Measurements from ENCODE around the gene SELPLG.
"Not testable (repeated sequence)": the region's sequence is repeated elsewhere in the genome, so short reads cannot be mapped to it uniquely, and the experiment has no call there.

The SELPLG gene

GRCh38 chr12:108590463-108590862 is 43.2 kb downstream of the SELPLG start:
- DNase-seq (ENCODE audit: low read depth in 2 of 2): not testable (repeated sequence)

- DNase-seq (ENCODE audit: low read depth in 2 of 2): no peak
These were observed 43.9 kb downstream of the SELPLG start for GRCh38 chr12:108589840-108590229.

GRCh38 chr12:108589028-108589839 is 44.5 kb downstream of the SELPLG start:
- no peak for DNase-seq (ENCODE audit: low read depth in 2 of 2)

GRCh38 chr12:108587826-108588225 is 45.9 kb downstream of the SELPLG start:
- no peak for DNase-seq (ENCODE audit: low read depth in 2 of 2)

- DNase-seq (ENCODE audit: low read depth in 2 of 2): no peak
These were observed 47.4 kb downstream of the SELPLG start for GRCh38 chr12:108586306-108586705.

- no peak for DNase-seq (ENCODE audit: low read depth in 2 of 2)
These were observed 47.8 kb downstream of the SELPLG start for GRCh38 chr12:108585864-108586263.

- no peak for DNase-seq (ENCODE audit: low read depth in 2 of 2)
These were observed 49.1 kb downstream of the SELPLG start for GRCh38 chr12:108584456-108585065.

GRCh38 chr12:108583991-108584390 is 49.7 kb downstream of the SELPLG start:
- DNase-seq (ENCODE audit: low read depth in 2 of 2): no peak

- no peak for DNase-seq (ENCODE audit: low read depth in 2 of 2)
These were observed 50.5 kb downstream of the SELPLG start for GRCh38 chr12:108582978-108583770.

- no peak for DNase-seq (ENCODE audit: low read depth in 2 of 2)
These were observed 51.2 kb downstream of the SELPLG start for GRCh38 chr12:108582509-108582908.

- DNase-seq (ENCODE audit: low read depth in 2 of 2): no peak
These were observed 52.1 kb downstream of the SELPLG start for GRCh38 chr12:108581311-108582227.

GRCh38 chr12:108580531-108580930 is 53.2 kb downstream of the SELPLG start:
- DNase-seq (ENCODE audit: low read depth in 2 of 2): no peak

- DNase-seq (ENCODE audit: low read depth in 2 of 2): no peak
These were observed 54.9 kb downstream of the SELPLG start for GRCh38 chr12:108578813-108579212.

GRCh38 chr12:108578264-108578663 is 55.4 kb downstream of the SELPLG start:
- no peak for DNase-seq (ENCODE audit: low read depth in 2 of 2)

GRCh38 chr12:108577458-108577857 is 56.2 kb downstream of the SELPLG start:
- no peak for DNase-seq (ENCODE audit: low read depth in 2 of 2)

- DNase-seq (ENCODE audit: low read depth in 2 of 2): no peak
These were observed 56.9 kb downstream of the SELPLG start for GRCh38 chr12:108576660-108577234.

GRCh38 chr12:108575199-108575912 is 58.3 kb downstream of the SELPLG start:
- DNase-seq (ENCODE audit: low read depth in 2 of 2): no peak

GRCh38 chr12:108574276-108574675 is 59.4 kb downstream of the SELPLG start:
- DNase-seq (ENCODE audit: low read depth in 2 of 2): not testable (repeated sequence)

- DNase-seq (ENCODE audit: low read depth in 2 of 2): no peak
These were observed 60.4 kb downstream of the SELPLG start for GRCh38 chr12:108573317-108573716.

- DNase-seq (ENCODE audit: low read depth in 2 of 2): no peak
These were observed 61.4 kb downstream of the SELPLG start for GRCh38 chr12:108572166-108572790.

Measured in stimulated activated CD8-positive, alpha-beta memory T cell treated with anti-CD3 and anti-CD28 coated beads, Interleukin-7, amount 100 ng/mL, for 1 hour (primary cell).